Stimulated activated CD8-positive, alpha-beta memory T cell treated with anti-CD3 and anti-CD28 coated beads, Interleukin-12 subunit alpha, Interleukin-12 subunit beta, amount 100 ng/mL, for 1 hour (primary cell): Measurements from ENCODE around the gene PCLO.

Source experiments
- DNase-seq: peaks from one replicate; pipeline ENCODE4 v3.0.0-alpha.2; 2020; ENCODE audit warnings: low read depth

Gene PCLO

GRCh38 chr7:82839063-82839462 is 323.6 kb downstream of the PCLO start:
- DNase-seq, result no peak

GRCh38 chr7:82838314-82838713 is 324.4 kb downstream of the PCLO start:
- DNase-seq, result no peak

- no peak for DNase-seq
Measured at GRCh38 chr7:82823073-82823472, 339.6 kb downstream of the PCLO start.

- no peak for DNase-seq
Measured at GRCh38 chr7:82821037-82821436, 341.6 kb downstream of the PCLO start.

- no peak for DNase-seq
Measured at GRCh38 chr7:82818171-82818570, 344.5 kb downstream of the PCLO start.

- DNase-seq, result no peak
Measured at GRCh38 chr7:82816272-82816671, 346.4 kb downstream of the PCLO start.

- DNase-seq, result no peak
Measured at GRCh38 chr7:82810558-82811259, 352.0 kb downstream of the PCLO start.

GRCh38 chr7:82808633-82809032 is 354.1 kb downstream of the PCLO start:
- no peak for DNase-seq

- no peak for DNase-seq
Measured at GRCh38 chr7:82805527-82805960, 357.1 kb downstream of the PCLO start.

- DNase-seq, result no peak
Measured at GRCh38 chr7:82803411-82803810, 359.3 kb downstream of the PCLO start.

GRCh38 chr7:82789883-82790609 is 372.6 kb downstream of the PCLO start:
- DNase-seq, result no peak

GRCh38 chr7:82778021-82778420 is 384.7 kb downstream of the PCLO start:
- DNase-seq, result no peak

- no peak for DNase-seq
Measured at GRCh38 chr7:82762880-82763279, 399.8 kb downstream of the PCLO start.

GRCh38 chr7:82760831-82761230 is 401.9 kb downstream of the PCLO start:
- DNase-seq, result no peak

GRCh38 chr7:82760074-82760473 is 402.6 kb downstream of the PCLO start:
- no peak for DNase-seq

- no peak for DNase-seq
Measured at GRCh38 chr7:82755705-82756551, 406.8 kb downstream of the PCLO start.

GRCh38 chr7:82750007-82750406 is 412.7 kb downstream of the PCLO start:
- no peak for DNase-seq

- DNase-seq, result no peak
Measured at GRCh38 chr7:82745820-82746219, 416.9 kb downstream of the PCLO start.

- DNase-seq, result no peak
Measured at GRCh38 chr7:82745117-82745516, 417.6 kb downstream of the PCLO start.

GRCh38 chr7:82742163-82742562 is 420.5 kb downstream of the PCLO start:
- no peak for DNase-seq

GRCh38 chr7:82741493-82741892 is 421.2 kb downstream of the PCLO start:
- no peak for DNase-seq

- no peak for DNase-seq
Measured at GRCh38 chr7:82740246-82740848, 422.3 kb downstream of the PCLO start.
